SK-N-SH (cell line): ENCODE results near the gene ZNF584. TPM values are rescaled to one million over a fixed set of nuclear protein-coding genes. Genes with fewer than 3 reads are reported as not detected.
A peak's percentile ranks its signal among the peaks of the same experiment; 100 is the strongest.

ENCODE experiments used
- CHD2 ChIP-seq: fragments of 150-350 bp; IDR thresholded peaks from 2 replicates; pipeline ENCODE4 v1.6.1; 2018; ENCODE audit warnings: low read length; ENCODE audit not compliant: partially characterized antibody
- CTCF ChIP-seq: fragments of 200-600 bp; sonication (generic); IDR thresholded peaks from 2 replicates; pipeline ENCODE4 v1.6.1; 2017; ENCODE audit warnings: antibody characterized with exemption, mild to moderate bottlenecking, moderate library complexity
- ELF1 ChIP-seq: IDR thresholded peaks from 2 replicates; pipeline ENCODE4 v1.4.0; 2012
- EP300 ChIP-seq, 2 experiments: IDR thresholded peaks; 2 replicates each; pipeline versions ENCODE4 v1.4.0 to v1.6.1; 2012; ENCODE audit warnings: borderline replicate concordance in 1 of 2, low read depth in 1 of 2, low read length in 1 of 2
- EZH2phosphoT487 ChIP-seq: fragments of 200-600 bp; sonication (generic); IDR thresholded peaks from 2 replicates; pipeline ENCODE4 v1.6.1; 2017; ENCODE audit warnings: low read depth, mixed run types, mild to moderate bottlenecking, antibody characterized with exemption, moderate library complexity, borderline replicate concordance
- FOSL2 ChIP-seq: IDR thresholded peaks from 2 replicates; pipeline ENCODE4 v1.4.0; 2012; ENCODE audit warnings: low read depth, mild to moderate bottlenecking, moderate library complexity, borderline replicate concordance
- FOXJ3 ChIP-seq: sonication (generic); formaldehyde crosslinking; IDR thresholded peaks from 2 replicates; pipeline ENCODE4 v1.5.1; 2020; ENCODE audit warnings: mild to moderate bottlenecking, missing genetic modification reagents
- JUND ChIP-seq: IDR thresholded peaks from 2 replicates; pipeline ENCODE4 v1.4.0; 2012
- MEF2A ChIP-seq: IDR thresholded peaks from 2 replicates; pipeline ENCODE4 v1.4.0; 2012; ENCODE audit warnings: low read depth, borderline replicate concordance
- NRF1 ChIP-seq: IDR thresholded peaks from 2 replicates; pipeline ENCODE4 v1.6.1; 2012; ENCODE audit warnings: low read depth, mild to moderate bottlenecking, low read length
- POLR2AphosphoS5 ChIP-seq: IDR thresholded peaks from 2 replicates; pipeline ENCODE4 v1.6.1; 2012; ENCODE audit warnings: low read depth, low read length
- RAD21 ChIP-seq: IDR thresholded peaks from 2 replicates; pipeline ENCODE4 v1.6.1; 2012; ENCODE audit warnings: mild to moderate bottlenecking, low read length
- REST ChIP-seq: IDR thresholded peaks from 2 replicates; pipeline ENCODE4 v1.6.1; 2012; ENCODE audit warnings: mild to moderate bottlenecking, low read depth, low read length, moderate library complexity
- RFX5 ChIP-seq: IDR thresholded peaks from 2 replicates; pipeline ENCODE4 v1.6.1; 2012; ENCODE audit warnings: mild to moderate bottlenecking, improper control_type of control experiment, low read length
- TCF12 ChIP-seq: IDR thresholded peaks from 2 replicates; pipeline ENCODE4 v1.4.0; 2012
- YY1 ChIP-seq: IDR thresholded peaks from 2 replicates; pipeline ENCODE4 v1.4.0; 2012; ENCODE audit warnings: low read depth, mild to moderate bottlenecking
- ZBTB33 ChIP-seq: IDR thresholded peaks from 2 replicates; pipeline ENCODE4 v1.4.0; 2012; ENCODE audit warnings: low read depth, borderline replicate concordance
- polyA plus RNA-seq, 3 experiments: library from polyadenylated mRNA; depleted of rRNA; stranded (reverse); fragments of >200 nt; gene quantifications; 2 replicates each; pipeline ENCODE4 v1.2.3, GENCODE V29; 2012

ZNF584 gene
- polyA plus RNA-seq, 1 of the 3 experiments (the other 2 are of a cell fraction): 9.4 TPM

GRCh38 chr19:58380662-58381459 is 27.6 kb upstream of the ZNF584 start, which contains the start of gene ZNF837 (continued):
- TF ChIP-seq CTCF: no peak
- TF ChIP-seq ELF1: peak; percentile 97
- TF ChIP-seq RFX5: peak; percentile 14; the same call in 1 of the 2 replicates
- no peak for TF ChIP-seq FOSL2
- peak; percentile 74; the same call in 1 of the 2 replicates for TF ChIP-seq YY1
- TF ChIP-seq FOXJ3 (CRISPR knock-in tag): peak; percentile 72
- TF ChIP-seq EZH2phosphoT487: no peak
- peak; percentile 65; the same call in 1 of the 2 replicates for TF ChIP-seq ZBTB33
- peak in 1 of 2 experiments; percentile 1; a peak in 1 of 4 replicates for TF ChIP-seq EP300 (IDR thresholded peaks at IDR 0.05; ENCODE audit: borderline replicate concordance in 1 of 2, low read depth in 1 of 2, low read length in 1 of 2)
- peak; percentile 28; the same call in 1 of the 2 replicates for TF ChIP-seq REST
- TF ChIP-seq NRF1: 0 out of 2 replicates have a peak, but pooled peaks have one; percentile 31
- peak; percentile 67 for TF ChIP-seq POLR2AphosphoS5
- TF ChIP-seq JUND: no peak
- peak; percentile 67 for TF ChIP-seq CHD2
- TF ChIP-seq TCF12: peak; percentile 43; the same call in 1 of the 2 replicates
- TF ChIP-seq MEF2A: no peak
- TF ChIP-seq RAD21: no peak
